HG02642 (cell line): Measurements from ENCODE around the gene EFHD2.
"Not testable (repeated sequence)": the region's sequence is repeated elsewhere in the genome, so short reads cannot be mapped to it uniquely, and the experiment has no call there.

Experiments used
- ATAC-seq: cut with Tn5 transposase; IDR thresholded peaks from one replicate; pipeline ENCODE4 v1.9.1; 2021; ENCODE audit warnings: mild to moderate bottlenecking; ENCODE audit not compliant: unreplicated experiment, poor library complexity

Gene EFHD2

GRCh38 chr1:15428815-15429435, 19.2 kb downstream of the EFHD2 start:
- ATAC-seq = no peak

GRCh38 chr1:15429701-15430149, 20.0 kb downstream of the EFHD2 start:
- no peak for ATAC-seq

- ATAC-seq = peak; percentile 50
Observed at GRCh38 chr1:15430787-15431570, 21.3 kb downstream of the EFHD2 start.

GRCh38 chr1:15431571-15431948, 21.9 kb downstream of the EFHD2 start:
- no peak for ATAC-seq

GRCh38 chr1:15432324-15432723, 22.6 kb downstream of the EFHD2 start:
- no peak for ATAC-seq

- ATAC-seq = no peak
Observed at GRCh38 chr1:15433471-15433870, 23.8 kb downstream of the EFHD2 start.

- ATAC-seq = not testable (repeated sequence)
Observed at GRCh38 chr1:15434739-15435138, 25.1 kb downstream of the EFHD2 start.

GRCh38 chr1:15435239-15436077, 25.8 kb downstream of the EFHD2 start:
- no peak for ATAC-seq

GRCh38 chr1:15436881-15437442, 27.3 kb downstream of the EFHD2 start:
- ATAC-seq = no peak

GRCh38 chr1:15439325-15439724, 29.6 kb downstream of the EFHD2 start:
- no peak for ATAC-seq

GRCh38 chr1:15440357-15440756, 30.7 kb downstream of the EFHD2 start:
- ATAC-seq = no peak

- no peak for ATAC-seq
Observed at GRCh38 chr1:15441247-15441646, 31.6 kb downstream of the EFHD2 start.

GRCh38 chr1:15442119-15442518, 32.4 kb downstream of the EFHD2 start:
- no peak for ATAC-seq

GRCh38 chr1:15442759-15443158, 33.1 kb downstream of the EFHD2 start:
- no peak for ATAC-seq

GRCh38 chr1:15443281-15443680, 33.6 kb downstream of the EFHD2 start:
- no peak for ATAC-seq

GRCh38 chr1:15444468-15445389, 35.0 kb downstream of the EFHD2 start:
- no peak for ATAC-seq

- no peak for ATAC-seq
Observed at GRCh38 chr1:15445390-15446122, 35.9 kb downstream of the EFHD2 start.

GRCh38 chr1:15446212-15446611, 36.5 kb downstream of the EFHD2 start:
- no peak for ATAC-seq

GRCh38 chr1:15448877-15449462, 39.3 kb downstream of the EFHD2 start:
- no peak for ATAC-seq
